C1 segment of cervical spinal cord (tissue), 14 donors: ENCODE results near the gene KLHL2.
A peak's percentile ranks its signal among the peaks of the same experiment; 100 is the strongest.

ENCODE experiments used
- DNase-seq, 14 donors: peaks; one replicate each; lab custom pipeline; 2025; lab: John Stamatoyannopoulos, UW

The KLHL2 gene

GRCh38 chr4:165361810-165362209 is 154.4 kb downstream of the KLHL2 start:
- no peak for DNase-seq

GRCh38 chr4:165364452-165365080 is 157.2 kb downstream of the KLHL2 start:
- no peak for DNase-seq

GRCh38 chr4:165367040-165367439 is 159.7 kb downstream of the KLHL2 start:
- DNase-seq: peak in 1 of 14 donors; percentile 39

- no peak for DNase-seq
Observed at GRCh38 chr4:165368114-165368513, 160.8 kb downstream of the KLHL2 start.

GRCh38 chr4:165368567-165368966 is 161.2 kb downstream of the KLHL2 start:
- DNase-seq: no peak

- no peak for DNase-seq
Observed at GRCh38 chr4:165369522-165369921, 162.2 kb downstream of the KLHL2 start.

- no peak for DNase-seq
Observed at GRCh38 chr4:165370530-165370929, 163.2 kb downstream of the KLHL2 start.
